DMS79 (cell line): ENCODE measurements around the gene POM121.
"Not testable (repeated sequence)": the region's sequence is repeated elsewhere in the genome, so short reads cannot be mapped to it uniquely, and the experiment has no call there.

Source experiments
- DNase-seq: peaks from one replicate; lab custom pipeline; 2025; lab: John Stamatoyannopoulos, UW

POM121 gene

GRCh38 chr7:72924733-72925545 lies at the start of gene POM121:
POM121 (plus strand) TSS chr7:72925095; CDS start chr7:72925122, 27 bp downstream.
- peak; percentile 51 for DNase-seq

DNA sequence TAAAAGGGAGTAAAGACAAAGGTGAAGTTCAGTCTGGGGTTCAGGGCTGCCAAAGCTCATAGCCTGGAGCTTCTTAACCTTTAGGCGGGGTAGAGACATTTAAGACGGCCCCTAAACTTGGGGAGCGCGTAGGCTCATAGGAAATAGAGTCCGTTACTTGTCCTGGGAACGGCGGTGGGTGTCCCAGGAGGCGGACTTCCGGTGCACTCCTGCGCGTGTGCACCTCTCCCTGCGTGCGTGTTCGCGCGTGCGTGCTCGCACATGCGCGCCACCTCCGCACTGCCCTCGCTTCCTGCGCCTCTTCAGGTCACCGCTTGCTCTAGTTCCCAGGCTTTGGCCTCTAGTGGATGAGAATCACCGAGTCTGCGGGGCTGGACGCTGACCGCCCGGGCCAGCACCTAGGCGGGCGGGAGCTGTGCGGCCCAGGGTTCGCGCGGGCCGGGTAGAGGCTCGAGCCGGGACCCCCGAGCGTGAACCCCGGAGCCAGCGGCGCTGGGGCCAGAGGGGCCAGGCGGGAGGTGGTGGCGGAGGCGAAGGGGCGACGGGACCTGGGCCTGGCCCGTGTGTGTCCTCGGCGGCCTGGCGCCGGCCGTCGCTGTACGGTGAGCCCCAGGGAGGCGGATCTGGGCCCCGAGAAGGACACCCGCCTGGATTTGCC lies 45.7 kb upstream of the POM121 start:
- DNase-seq: peak; percentile 60

GRCh38 chr7:72879737-72880215 lies 45.1 kb upstream of the POM121 start:
- DNase-seq: not testable (repeated sequence)

- not testable (repeated sequence) for DNase-seq
Measured at GRCh38 chr7:72891750-72892149, 33.1 kb upstream of the POM121 start.

GRCh38 chr7:72904740-72905139 lies 20.2 kb upstream of the POM121 start:
- not testable (repeated sequence) for DNase-seq

DNA sequence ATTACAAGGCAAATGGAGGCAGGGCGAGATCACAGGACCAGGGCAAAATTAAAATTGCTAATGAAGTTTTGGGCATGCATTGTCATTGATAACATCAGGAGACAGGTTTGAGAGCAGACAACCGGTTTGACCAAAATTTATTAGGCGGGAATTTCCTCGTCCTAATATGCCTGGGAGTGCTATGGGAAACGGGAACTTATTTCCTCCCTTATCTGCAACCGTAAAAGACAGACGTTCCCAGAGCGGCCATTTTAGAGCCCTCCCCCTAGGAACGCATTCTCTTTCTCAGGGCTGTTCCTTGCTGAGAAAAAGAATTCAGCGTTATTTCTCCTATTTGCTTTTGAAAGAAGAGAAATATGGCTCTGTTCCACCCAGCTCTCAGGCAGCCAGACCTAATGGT lies 16.5 kb upstream of the POM121 start:
- DNase-seq: not testable (repeated sequence)

DNA sequence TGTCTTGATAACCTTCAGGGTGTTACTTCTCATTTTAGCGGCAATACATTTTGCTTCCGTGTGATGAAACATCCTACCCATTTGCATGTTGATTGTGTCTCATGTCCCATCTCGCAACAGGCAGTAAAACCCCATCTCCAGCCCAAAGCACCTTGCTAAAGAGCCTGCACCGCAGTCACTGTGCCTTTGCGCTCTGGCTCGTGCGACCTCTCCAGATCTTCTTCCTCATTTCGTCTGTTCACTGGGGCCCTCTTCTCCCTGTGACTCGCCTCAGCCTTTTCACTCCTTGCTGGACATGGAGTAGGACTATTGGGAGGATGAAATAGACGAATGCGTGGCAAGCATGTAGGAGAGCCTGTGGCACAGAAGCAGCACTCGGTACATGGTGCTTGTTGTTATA lies 13.5 kb upstream of the POM121 start:
- not testable (repeated sequence) for DNase-seq

- DNase-seq: not testable (repeated sequence)
Measured at GRCh38 chr7:72913750-72914149, 11.1 kb upstream of the POM121 start.

GRCh38 chr7:72914756-72915525 lies 10.0 kb upstream of the POM121 start:
- DNase-seq: not testable (repeated sequence)

GRCh38 chr7:72919256-72919775 lies 5.6 kb upstream of the POM121 start:
- no peak for DNase-seq

GRCh38 chr7:72924386-72924732 lies 536 bp upstream of the POM121 start:
- no peak for DNase-seq

DNA sequence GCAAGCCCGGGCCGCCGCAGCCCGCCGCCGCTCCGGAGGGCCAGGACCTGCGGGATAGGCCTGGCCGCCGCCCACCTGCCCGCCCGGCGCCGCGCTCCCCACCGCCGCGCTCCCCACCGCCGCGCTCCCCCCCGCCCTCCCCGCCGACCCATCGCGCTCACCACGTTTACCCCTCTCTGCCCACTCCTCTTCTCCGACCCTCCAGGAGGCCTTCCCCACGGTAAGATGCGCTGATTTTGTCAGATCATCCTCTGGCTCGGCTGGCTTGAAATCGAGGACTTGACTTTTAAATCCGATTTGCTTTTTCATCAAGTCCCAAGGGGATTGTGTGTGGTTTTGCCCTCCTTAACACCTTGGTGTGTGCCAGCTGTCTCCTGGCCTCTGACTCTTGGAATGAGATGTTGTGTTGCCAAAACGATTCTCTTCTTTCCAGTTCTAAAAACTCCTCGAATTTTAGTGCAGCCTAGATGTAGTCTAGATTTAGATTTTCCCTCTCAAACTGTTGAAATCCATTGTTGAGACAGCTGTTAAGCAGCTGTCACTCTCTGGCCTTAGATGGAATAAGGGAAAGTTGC lies 738 bp downstream of the POM121 start:
- DNase-seq: no peak

- DNase-seq: not testable (repeated sequence)
Measured at GRCh38 chr7:72927791-72928190, 2.9 kb downstream of the POM121 start.

DNA sequence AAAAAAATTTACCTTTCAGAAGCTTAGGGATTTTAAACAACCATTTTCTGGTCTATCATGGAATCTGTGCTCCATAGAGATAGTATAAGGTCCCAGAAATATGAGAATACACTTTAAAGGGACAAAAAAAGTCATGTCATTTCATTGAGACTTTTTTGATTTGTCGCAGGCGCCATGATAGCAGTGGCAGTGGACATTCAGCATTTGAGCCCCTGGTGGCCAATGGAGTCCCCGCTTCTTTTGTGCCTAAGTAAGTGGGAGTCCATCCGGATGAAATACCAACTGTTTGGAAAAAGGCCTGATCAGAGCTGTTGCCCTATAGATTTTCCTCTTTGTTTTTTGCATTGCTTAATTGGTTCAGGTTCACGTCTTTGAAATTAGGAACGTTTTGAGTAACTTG lies 3.3 kb downstream of the POM121 start:
- not testable (repeated sequence) for DNase-seq

DNA sequence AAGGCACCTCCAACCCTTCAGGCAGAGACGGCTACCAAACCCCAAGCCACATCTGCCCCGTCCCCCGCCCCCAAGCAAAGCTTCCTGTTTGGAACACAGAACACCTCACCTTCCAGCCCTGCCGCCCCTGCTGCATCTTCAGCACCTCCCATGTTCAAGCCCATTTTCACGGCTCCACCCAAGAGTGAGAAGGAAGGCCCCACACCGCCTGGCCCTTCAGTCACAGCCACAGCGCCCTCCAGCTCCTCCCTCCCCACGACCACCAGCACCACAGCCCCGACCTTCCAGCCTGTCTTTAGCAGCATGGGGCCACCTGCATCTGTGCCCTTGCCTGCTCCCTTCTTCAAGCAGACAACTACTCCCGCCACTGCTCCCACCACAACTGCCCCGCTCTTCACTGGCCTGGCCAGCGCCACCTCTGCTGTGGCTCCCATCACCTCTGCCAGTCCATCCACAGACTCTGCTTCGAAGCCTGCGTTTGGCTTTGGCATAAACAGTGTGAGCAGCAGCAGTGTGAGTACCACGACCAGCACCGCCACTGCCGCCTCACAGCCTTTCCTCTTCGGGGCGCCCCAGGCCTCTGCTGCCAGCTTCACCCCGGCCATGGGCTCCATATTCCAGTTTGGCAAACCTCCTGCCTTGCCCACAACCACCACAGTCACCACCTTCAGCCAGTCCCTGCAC lies 17.3 kb downstream of the POM121 start:
- DNase-seq: not testable (repeated sequence)

DNA sequence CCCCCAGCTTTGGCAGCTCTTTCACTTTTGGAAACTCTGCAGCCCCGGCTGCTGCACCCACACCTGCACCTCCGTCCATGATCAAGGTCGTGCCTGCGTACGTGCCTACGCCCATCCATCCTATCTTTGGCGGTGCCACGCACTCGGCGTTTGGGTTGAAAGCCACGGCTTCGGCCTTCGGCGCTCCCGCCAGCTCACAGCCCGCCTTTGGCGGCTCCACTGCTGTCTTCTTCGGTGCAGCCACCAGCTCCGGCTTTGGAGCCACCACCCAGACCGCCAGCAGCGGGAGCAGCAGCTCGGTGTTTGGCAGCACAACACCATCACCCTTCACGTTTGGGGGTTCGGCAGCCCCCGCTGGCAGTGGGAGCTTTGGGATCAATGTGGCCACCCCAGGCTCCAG lies 18.1 kb downstream of the POM121 start:
- DNase-seq: not testable (repeated sequence)

- DNase-seq: not testable (repeated sequence)
Measured at GRCh38 chr7:72944937-72945336, 20.0 kb downstream of the POM121 start.

DNA sequence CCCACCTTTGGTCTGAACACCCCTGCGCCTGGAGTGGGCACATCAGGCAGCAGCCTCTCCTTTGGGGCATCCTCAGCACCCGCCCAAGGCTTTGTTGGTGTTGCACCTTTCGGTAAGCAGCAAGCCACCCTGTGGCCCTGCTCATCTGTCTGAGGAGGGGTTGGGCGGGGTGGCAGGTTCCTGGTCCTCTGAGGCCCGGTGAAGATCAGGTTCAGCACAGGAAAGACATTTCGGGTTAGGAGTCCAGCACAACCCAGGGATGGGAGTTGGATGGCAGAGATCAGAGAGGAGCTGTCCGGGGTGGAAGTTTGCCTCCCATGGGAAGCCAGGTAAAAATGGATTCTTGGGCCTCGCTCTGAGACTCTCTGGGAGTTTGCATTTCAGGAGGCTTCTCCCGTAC lies 20.7 kb downstream of the POM121 start:
- not testable (repeated sequence) for DNase-seq

- not testable (repeated sequence) for DNase-seq
Measured at GRCh38 chr7:72946130-72946745, 21.3 kb downstream of the POM121 start.

DNA sequence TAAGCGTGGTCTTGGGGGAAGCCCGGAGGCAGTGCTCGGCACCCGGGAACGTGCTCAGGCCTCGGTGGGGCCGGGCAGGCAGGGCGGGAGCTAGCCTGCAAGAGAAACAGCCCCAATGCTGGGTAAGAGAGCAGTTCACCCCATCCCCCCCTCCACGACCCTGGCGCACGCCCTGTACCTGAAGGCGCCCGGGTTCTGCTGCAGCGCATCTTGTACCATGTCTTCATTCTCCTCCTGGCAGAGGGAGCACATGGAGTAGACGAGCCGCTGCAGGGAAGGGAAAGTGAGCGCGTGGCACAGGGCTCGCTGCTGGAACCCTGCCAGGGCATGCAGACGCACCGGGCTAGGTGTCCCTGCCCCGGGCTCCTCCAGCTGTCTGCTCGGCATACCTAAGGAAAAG lies 23.8 kb downstream of the POM121 start:
- DNase-seq: not testable (repeated sequence)

DNA sequence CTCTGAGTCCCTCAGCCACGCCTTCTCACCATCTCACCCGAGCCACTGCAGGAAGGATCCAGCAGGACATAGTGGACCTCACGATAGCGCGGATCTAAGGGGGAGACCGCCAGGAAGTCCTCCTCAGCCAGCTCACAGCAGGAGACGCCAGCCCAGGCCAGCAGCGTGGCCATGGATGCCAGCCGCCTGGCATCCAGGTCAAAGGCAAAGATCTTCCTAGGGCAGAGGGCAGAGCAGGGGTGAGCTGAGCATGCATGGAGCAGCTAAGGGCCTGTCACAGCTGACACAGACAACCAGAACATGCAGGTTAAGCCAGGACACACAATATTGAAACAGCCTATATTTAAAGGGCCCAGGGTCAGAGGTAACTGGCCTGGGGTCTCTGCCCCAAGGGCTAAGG lies 24.4 kb downstream of the POM121 start:
- not testable (repeated sequence) for DNase-seq
